Testis (tissue), 3 donors: ENCODE measurements around the gene UTP11. TPM values are rescaled to one million over a fixed set of nuclear protein-coding genes. Genes with fewer than 3 reads are reported as not detected.
A peak's percentile ranks its signal among the peaks of the same experiment; 100 is the strongest.

Source experiments
- DNase-seq: peaks from one replicate; pipeline ENCODE4 v3.0.0-alpha.2; 2019
- H3K27ac ChIP-seq, 2 donors: fragments of 200-600 bp; sonication (generic); one replicate each; pipeline ENCODE4 v1.5.1; 2019
- H3K27me3 ChIP-seq: fragments of 200-600 bp; sonication (generic); one replicate; pipeline ENCODE4 v1.5.1; 2019
- H3K36me3 ChIP-seq: fragments of 200-600 bp; sonication (generic); one replicate; pipeline ENCODE4 v1.5.1; 2017; ENCODE audit warnings: low read depth; ENCODE audit errors: missing control alignments
- H3K4me1 ChIP-seq: fragments of 200-600 bp; sonication (generic); one replicate; pipeline ENCODE4 v1.5.1; 2019
- H3K4me3 ChIP-seq, 2 donors: fragments of 200-600 bp; sonication (generic); one replicate each; pipeline ENCODE4 v1.5.1; 2017 to 2019
- H3K9me3 ChIP-seq: fragments of 200-600 bp; sonication (generic); one replicate; pipeline ENCODE4 v1.5.1; 2017
- CTCF ChIP-seq, 3 experiments: fragments of 450-650 bp in 2 of 3; fragments of 200-600 bp in 1 of 3; sonication (generic) in 1 of 3; IDR thresholded peaks; one replicate each; pipeline ENCODE4 v1.5.1; 2016 to 2019; ENCODE audit warnings: antibody characterized with exemption in 3 of 3, mild to moderate bottlenecking in 2 of 3, moderate library complexity in 1 of 3
- POLR2A ChIP-seq: fragments of 450-650 bp; IDR thresholded peaks from one replicate; pipeline ENCODE4 v1.6.1; 2017; ENCODE audit warnings: antibody characterized with exemption, mild to moderate bottlenecking, moderate library complexity
- WGBS, 2 donors: methylation state at CpG; one replicate each; pipeline ENCODE4 v1.1.5; 2018; 5-methylcytosine and 5-hydroxymethylcytosine counted together
- intact Hi-C: fragments of 100-400 bp; cut with DNase I; formaldehyde crosslinking; loops from one replicate; pipeline ENCODE4 v1.15.1; 2023; ENCODE audit warnings: low total_unique reads
- polyA plus RNA-seq: library from polyadenylated mRNA; stranded (reverse); fragments of 350-450 nt; fragmentation: Illumina TruSeq; extraction: RNeasy Lipid Tissue Mini Kit (QIAGEN cat#74804); gene quantifications from one replicate; pipeline ENCODE4 v1.2.3, GENCODE V29; 2014; ENCODE audit warnings: low read depth, low replicate concordance; ENCODE audit not compliant: insufficient read depth
- total RNA-seq, 2 donors: library from RNA; depleted of rRNA; stranded (reverse); fragments of >200 nt; gene quantifications; one replicate each; pipeline ENCODE4 v1.2.3, GENCODE V29; 2016

The UTP11 gene
- total and polyA plus RNA-seq, 3 donors from 2014 or later, result 35.6 to 43.3 (median 42.4) TPM

GRCh38 chr1:38044221-38045215, 32.0 kb downstream of the UTP11 start:
- H3K4me3 ChIP-seq, result peak overlapping the region; percentile 1 to 43

GRCh38 chr1:38045401-38046332, 33.1 kb downstream of the UTP11 start:
- Histone ChIP-seq H3K9me3 (no peaks in the 10 kb centered on the region), H3K27ac (no peak overlapping the region), H3K4me1 (peaks cover 3% of the 10 kb centered on the region), H3K4me3 (peak overlapping the region in 1 of 2 donors; percentile 23), H3K36me3 (no peaks in the 10 kb centered on the region), H3K27me3 (no peaks in the 10 kb centered on the region)
- peak; percentile 21 for DNase-seq
- WGBS, 2 donors, result 3% methylated on average over 35 of the region's 115 CpGs; no CpG with 5 or more reads in 1 of the 2 donors
- intact Hi-C loops, result no loop called here
- TF ChIP-seq POLR2A (no peak), CTCF (IDR thresholded peaks at IDR 0.05) (no peak)

More at GRCh38 chr1:38044221-38045215, 32.0 kb downstream of the UTP11 start:
- Histone ChIP-seq H3K27ac (no peak overlapping the region), H3K4me1 (peaks cover 3% of the 10 kb centered on the region), H3K36me3 (no peaks in the 10 kb centered on the region), H3K27me3 (no peaks in the 10 kb centered on the region), H3K9me3 (no peaks in the 10 kb centered on the region)
- WGBS, 2 donors, result 8 to 12% methylated on average over 48 to 70 of the region's 70 CpGs
- DNase-seq, result no peak
- intact Hi-C loops, result no loop called here
- TF ChIP-seq CTCF (IDR thresholded peaks at IDR 0.05) (no peak), POLR2A (no peak)

GRCh38 chr1:38046333-38046883, 33.9 kb downstream of the UTP11 start, which contains the start of gene POU3F1:
TSS of gene POU3F1 (minus strand) at chr1:38046793. CDS start at chr1:38046743, 50 bp downstream.
- H3K27me3 ChIP-seq, result no peaks in the 10 kb centered on the region
- peaks cover 3% of the 10 kb centered on the region for H3K4me1 ChIP-seq
- no peaks in the 10 kb centered on the region for H3K36me3 ChIP-seq
- H3K9me3 ChIP-seq, result no peaks in the 10 kb centered on the region
- H3K27ac ChIP-seq, result peak within 1 kb of the TSS in 1 of 2 donors; percentile 53
- H3K4me3 ChIP-seq, result peak within 1 kb of the TSS; percentile 58 to 66
- 0% methylated on average over 56 of the region's 92 CpGs; no CpG with 5 or more reads in 1 of the 2 donors for WGBS, 2 donors
- TF ChIP-seq CTCF (IDR thresholded peaks at IDR 0.05), result no peak
- TF ChIP-seq POLR2A, result no peak
- DNase-seq, result no peak
- intact Hi-C loops, result no loop called here

- WGBS, 2 donors, result 0% methylated on average over 54 of the region's 99 CpGs; no CpG with 5 or more reads in 1 of the 2 donors
- intact Hi-C loops, result no loop called here
- H3K27ac ChIP-seq, result peak overlapping the region in 1 of 2 donors; percentile 53
- DNase-seq, result peak; percentile 90
- H3K36me3 ChIP-seq, result no peaks in the 10 kb centered on the region
- TF ChIP-seq CTCF (IDR thresholded peaks at IDR 0.05) (no peak), POLR2A (no peak)
- no peaks in the 10 kb centered on the region for H3K27me3 ChIP-seq
- H3K4me1 ChIP-seq, result peaks cover 3% of the 10 kb centered on the region
- H3K9me3 ChIP-seq, result no peaks in the 10 kb centered on the region
- H3K4me3 ChIP-seq, result peak overlapping the region; percentile 58 to 66
Observed at GRCh38 chr1:38046884-38047602, 34.5 kb downstream of the UTP11 start.
